Uterus (tissue), 2 donors: Measurements from ENCODE around the gene CMTM7.

Experiments
- POLR2A ChIP-seq, 2 donors: fragments of 450-650 bp; IDR thresholded peaks; one replicate each; pipeline ENCODE4 v1.6.1; 2016; ENCODE audit warnings: antibody characterized with exemption in 2 of 2, mild to moderate bottlenecking in 1 of 2, moderate library complexity in 1 of 2
- TF ChIP-seq, protein P1 (sequence below), 4 experiments: fragments of 200-600 bp in 2 of 4; fragments of 450-650 bp in 2 of 4; sonication (generic) in 2 of 4; IDR thresholded peaks; one replicate each; pipeline ENCODE4 v1.5.1; 2016 to 2019; ENCODE audit warnings: antibody characterized with exemption in 4 of 4, mild to moderate bottlenecking in 2 of 4, moderate library complexity in 1 of 4

DNA sequence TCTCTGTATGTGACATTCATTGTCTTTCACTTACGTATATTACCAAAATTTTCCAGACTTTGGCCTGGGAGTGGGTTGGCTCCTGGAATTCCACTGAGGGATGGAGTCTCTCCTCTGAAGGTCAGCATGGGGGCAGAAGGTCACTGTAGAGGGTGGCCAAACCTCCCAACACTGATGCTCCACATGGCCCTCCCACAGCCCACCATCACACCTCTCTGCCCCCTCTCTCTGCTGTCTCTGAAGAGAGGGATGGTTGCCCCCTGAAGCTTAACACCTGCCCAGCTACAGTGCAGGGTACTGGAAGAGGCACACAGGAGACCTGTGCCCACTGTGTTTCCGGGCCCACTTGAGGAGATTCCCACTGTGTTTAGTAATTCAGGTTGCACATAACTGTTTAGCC is 58.8 kb downstream of the CMTM7 start:
- TF ChIP-seq POLR2A (IDR thresholded peaks at IDR 0.05), result no peak
- TF ChIP-seq, protein P1, sequence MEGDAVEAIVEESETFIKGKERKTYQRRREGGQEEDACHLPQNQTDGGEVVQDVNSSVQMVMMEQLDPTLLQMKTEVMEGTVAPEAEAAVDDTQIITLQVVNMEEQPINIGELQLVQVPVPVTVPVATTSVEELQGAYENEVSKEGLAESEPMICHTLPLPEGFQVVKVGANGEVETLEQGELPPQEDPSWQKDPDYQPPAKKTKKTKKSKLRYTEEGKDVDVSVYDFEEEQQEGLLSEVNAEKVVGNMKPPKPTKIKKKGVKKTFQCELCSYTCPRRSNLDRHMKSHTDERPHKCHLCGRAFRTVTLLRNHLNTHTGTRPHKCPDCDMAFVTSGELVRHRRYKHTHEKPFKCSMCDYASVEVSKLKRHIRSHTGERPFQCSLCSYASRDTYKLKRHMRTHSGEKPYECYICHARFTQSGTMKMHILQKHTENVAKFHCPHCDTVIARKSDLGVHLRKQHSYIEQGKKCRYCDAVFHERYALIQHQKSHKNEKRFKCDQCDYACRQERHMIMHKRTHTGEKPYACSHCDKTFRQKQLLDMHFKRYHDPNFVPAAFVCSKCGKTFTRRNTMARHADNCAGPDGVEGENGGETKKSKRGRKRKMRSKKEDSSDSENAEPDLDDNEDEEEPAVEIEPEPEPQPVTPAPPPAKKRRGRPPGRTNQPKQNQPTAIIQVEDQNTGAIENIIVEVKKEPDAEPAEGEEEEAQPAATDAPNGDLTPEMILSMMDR (IDR thresholded peaks at IDR 0.05), result no peak
